Left cardiac atrium (tissue), 4 donors: ENCODE measurements around the gene THBS2. TPM values are rescaled to one million over a fixed set of nuclear protein-coding genes. Genes with fewer than 3 reads are reported as not detected.
"Not testable (repeated sequence)": the region's sequence is repeated elsewhere in the genome, so short reads cannot be mapped to it uniquely, and the experiment has no call there.

Experiments
- ATAC-seq, 2 donors: fragments of 200-7000 bp; cut with Tn5 transposase; one replicate each; pipeline ENCODE4 v1.9.1; 2020; ENCODE audit warnings: mild to moderate bottlenecking in 2 of 2, moderate library complexity in 2 of 2
- DNase-seq: peaks from one replicate; pipeline ENCODE4 v3.0.0-alpha.2; 2020
- intact Hi-C, 2 donors: fragments of 100-400 bp; cut with DNase I; formaldehyde crosslinking; loops; one replicate each; pipeline versions ENCODE4 v1.14.1 to v1.15.1; 2022 to 2023
- total RNA-seq, 2 donors: library from RNA; stranded (reverse); fragmentation: NEBNext Ultra II Directional; extraction: Animal tissue kit (Norgen Biotek cat#: 25700); gene quantifications; one replicate each; pipeline ENCODE4 v1.2.1, GENCODE V29; 2021
- donor health status: DM: no; HTN: yes; CAD: no.
- donor health status: DM: no; HTN: yes; CAD: no; lungs with severe emphysema.
- donor health status: DM: yes; HTN: yes; CAD: no.
- donor health status: Dilated cardiomyopathy.

The THBS2 gene
- total RNA-seq, 2 donors from 2014 or later = 22.7 to 74.8 TPM

DNA sequence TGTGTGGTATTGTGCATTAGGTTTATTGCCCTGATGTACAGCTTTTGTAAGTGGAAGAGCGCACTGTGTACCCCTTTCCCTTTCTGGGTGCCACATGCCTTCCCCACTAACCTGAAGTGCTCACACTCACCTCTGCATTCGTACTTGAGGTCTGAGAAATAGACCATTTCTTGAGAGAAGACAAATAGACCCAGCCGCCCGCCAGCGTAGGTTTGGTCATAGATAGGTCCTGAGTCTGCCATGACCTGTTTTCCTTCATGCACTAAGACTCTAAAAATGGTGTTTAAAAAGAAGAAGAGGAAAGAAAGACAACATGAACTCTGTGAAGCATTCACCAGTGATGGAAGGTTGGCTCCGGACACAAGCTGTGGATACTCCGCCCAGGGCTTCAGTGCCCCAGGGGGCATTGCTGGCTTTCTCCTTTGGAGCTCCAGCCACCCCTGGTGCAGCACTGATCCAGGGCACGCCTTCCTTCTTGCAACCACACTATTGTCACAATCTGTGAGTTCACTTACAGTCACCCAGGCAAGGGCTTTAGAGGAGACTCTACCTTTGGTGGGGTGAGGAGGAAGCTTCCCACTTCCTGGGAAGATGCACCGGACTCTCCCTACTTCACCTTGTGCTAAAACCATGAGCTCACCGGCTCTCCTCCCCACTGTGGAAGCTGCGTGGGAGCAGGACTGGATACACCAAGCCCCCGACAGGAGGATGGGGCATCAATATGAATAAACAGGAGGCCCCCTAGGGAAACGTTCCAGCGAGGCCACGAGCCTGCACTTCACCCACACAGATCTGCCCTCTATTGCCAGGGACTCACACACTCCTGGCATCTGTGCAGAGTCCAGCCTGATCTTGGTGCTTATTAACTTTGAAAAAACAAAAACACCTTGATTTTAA lies 33.3 kb downstream of the THBS2 start:
- intact Hi-C loops = no loop called here
- peak in 1 of 2 donors; percentile 54 for ATAC-seq
- no peak for DNase-seq

DNA sequence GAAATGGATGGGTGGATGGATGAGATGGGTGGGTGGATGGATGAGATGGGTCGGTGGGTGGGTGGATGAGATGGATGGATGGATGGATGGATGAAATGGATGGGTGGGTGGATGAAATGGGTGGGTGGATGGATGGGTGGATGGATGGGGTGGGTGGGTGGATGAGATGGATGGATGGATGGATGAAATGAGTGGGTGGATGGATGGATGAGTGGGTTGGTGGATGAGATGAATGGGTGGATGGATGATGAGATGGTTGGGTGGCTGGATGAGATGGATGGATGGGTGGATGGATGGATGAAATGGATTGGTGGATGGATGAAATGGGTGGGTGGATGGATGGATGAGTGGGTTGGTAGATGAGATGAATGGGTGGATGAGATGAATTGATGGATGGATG lies 35.7 kb downstream of the THBS2 start:
- ATAC-seq = no peak
- DNase-seq = no peak
- intact Hi-C loops = no loop called here

DNA sequence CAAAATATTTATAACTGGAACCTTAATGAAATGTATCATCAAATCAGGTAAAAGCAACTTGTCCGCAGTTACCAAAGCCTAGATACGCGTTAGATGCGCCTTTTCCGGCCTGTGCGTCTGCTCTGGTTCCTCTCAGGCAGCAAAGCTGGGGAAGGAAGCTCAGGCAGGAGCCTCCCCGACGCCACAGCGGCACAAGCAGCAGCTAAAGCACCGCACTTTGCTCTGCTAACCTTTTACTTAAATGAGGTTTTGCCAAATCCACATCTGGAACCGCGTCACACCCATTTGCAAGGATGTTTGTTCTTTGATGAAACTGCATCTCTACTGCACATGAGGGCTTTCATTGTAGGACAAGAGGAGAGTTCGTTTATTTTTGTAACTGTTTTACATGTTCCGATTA lies 36.8 kb downstream of the THBS2 start:
- ATAC-seq = no peak
- no peak for DNase-seq
- intact Hi-C loops = no loop called here

DNA sequence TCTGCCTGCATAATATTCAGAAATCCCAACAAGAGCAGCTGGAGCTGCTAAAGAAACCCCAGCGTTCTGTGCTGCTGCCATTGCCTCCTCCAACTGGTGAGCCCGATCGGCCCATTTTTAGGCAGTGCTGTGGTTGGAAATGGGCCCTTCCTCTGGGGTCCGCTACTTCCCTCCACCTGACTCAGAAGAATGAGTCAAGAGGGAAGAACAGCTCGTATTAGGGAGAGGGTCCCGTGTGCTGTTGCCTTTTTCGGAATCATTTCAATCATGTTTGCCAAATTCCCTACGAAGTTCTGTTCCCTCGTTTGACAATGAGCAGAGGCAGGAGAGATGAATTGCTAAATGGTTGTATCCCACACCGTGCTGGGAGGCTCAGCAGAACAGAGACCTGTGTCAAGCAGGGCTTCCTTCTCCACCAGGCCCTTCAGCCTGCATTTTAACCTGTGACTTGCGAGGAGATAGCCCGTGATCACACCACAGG lies 38.4 kb downstream of the THBS2 start:
- intact Hi-C loops = no loop called here
- no peak for DNase-seq
- peak in 1 of 2 donors; percentile 5 for ATAC-seq

DNA sequence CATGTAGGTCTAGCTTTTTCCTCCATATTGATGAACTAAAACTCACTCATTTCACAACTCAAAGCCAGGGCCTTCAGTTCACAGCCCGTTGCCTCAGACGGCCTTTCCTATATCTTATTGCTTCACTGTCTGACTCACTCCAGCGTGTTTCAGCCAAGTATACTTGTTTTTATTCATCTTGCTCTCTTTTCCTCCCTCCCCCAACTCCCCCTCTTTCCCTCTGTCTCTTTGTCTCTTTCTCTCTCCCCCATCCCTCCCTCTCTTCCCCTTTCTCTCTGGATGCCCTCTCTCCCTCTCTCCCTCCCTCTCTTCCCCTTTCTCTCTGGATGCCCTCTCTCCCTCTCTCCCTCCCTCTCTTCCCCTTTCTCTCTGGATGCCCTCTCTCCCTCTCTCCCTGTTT lies 38.9 kb downstream of the THBS2 start:
- DNase-seq, intact Hi-C loops: not testable (repeated sequence)
- peak; percentile 61 to 82 for ATAC-seq

DNA sequence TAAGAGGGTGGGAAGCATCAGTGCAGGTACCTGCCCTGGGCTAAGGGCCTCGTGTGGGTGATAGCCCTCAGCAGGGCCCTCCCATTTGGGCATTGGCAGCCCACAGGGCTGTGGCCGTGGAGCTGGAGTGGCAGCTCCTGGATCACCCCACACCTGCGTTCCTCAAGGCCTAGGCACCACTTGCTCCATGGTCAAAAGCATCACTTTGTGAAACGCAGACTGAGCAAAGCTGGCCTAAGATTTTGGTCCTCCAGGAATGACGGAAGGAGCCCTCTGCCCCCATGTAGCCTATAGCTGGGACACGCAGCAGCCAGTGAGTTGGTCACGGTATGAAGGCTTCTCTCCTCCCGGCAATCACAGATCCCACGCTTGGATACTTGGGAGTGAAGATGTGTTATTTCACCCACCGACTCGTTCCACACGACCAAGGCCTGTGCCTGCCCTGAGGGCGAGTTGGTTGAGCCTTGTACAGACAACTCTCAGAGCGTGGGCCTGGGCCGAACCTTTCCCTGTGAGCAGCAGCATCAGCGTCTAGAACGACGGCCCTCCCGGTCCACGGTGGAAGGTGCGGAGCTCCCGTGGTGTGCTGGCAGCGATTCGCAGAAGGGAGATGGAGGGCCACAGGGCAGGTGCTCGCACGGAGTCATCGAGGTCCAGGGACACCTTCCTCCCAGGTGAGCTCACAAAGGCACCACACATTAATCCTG lies 39.7 kb downstream of the THBS2 start:
- intact Hi-C loops = no loop called here
- ATAC-seq (peak in 1 of 2 donors; percentile 6), DNase-seq (no peak)

DNA sequence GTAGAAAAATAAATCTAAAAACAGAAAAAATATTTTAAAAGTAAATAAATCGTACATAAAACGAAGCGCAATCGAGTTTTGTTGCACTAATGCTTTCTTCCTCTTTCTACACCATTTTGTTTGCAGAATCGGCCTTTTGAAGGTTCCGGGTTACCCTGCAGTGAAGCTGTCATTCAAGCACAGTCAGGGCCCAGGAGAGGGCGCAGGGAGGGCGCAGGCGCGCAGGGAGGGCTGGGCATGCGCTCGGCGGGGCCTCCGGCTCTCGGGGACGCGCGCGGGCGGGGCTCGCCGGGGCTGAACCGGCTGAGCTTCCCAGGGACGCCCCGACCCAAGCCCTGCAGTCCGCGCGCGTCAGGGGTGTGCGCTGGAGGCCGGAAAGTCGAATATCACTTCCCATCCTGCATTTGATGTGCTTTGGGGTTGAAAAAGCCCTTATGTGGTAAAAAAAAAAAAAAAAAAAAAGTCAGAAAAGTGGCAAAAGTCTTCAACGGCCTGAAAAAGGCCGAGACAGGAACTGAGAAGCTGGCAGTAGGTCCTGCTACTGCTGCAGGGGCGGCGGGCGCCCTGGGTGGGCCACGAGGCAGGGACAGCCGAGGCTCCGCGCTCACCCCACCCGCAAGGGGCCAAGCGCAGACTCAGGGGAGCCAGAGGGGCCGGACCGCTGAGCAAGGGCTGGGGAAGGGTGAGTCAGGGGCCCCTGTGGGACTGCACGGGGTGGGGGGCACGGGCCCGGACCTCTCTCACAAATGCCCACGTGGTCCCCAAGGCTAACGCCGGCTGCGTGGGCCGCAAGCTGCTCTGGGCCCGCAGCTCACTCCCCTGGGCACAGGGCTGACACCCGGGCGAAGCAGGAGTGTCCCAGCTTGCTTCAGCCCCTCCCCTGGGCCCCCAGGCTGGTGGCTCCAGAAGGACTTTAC lies 40.5 kb downstream of the THBS2 start:
- DNase-seq = peak; percentile 94
- intact Hi-C loops = no loop called here
- peak; percentile 98 for ATAC-seq

DNA sequence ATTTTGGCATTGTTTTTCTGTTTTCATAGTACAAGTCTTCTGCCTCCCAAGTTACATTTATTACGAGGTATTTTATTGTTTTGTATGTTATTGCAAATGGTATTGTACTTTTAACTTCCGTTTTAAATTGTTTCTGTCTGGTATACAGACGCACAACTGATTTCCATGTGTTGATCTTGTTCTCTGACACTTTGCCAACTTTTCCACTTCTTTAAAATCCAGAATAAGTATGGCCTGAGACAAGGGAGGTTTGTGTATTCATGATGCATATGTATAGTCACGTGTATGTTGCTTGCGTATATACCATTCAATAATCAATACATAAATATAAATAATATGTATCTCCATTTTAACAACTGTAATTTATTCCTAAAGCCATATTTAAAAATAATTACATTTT lies 41.2 kb downstream of the THBS2 start:
- DNase-seq (no peak), ATAC-seq (no peak)
- intact Hi-C loops = no loop called here

DNA sequence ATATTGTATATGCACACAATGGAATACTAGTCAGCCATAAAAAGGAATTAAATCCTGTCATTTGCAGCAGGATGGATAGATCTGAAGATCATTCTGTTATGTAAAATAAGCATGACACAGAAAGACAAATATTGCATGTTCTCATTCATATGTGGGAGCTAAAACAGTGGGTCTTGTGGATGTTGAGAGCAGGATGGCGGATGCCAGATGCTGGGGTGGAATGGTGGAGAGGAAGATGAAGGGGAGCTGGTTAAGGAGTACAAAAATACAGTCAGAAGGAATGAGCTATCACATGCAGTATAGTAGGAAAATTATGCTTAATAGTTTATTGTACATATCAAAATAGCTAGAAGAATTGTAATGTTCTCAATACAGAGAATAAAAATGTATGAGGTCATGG lies 41.8 kb downstream of the THBS2 start:
- no peak for ATAC-seq
- no peak for DNase-seq
- intact Hi-C loops = no loop called here

DNA sequence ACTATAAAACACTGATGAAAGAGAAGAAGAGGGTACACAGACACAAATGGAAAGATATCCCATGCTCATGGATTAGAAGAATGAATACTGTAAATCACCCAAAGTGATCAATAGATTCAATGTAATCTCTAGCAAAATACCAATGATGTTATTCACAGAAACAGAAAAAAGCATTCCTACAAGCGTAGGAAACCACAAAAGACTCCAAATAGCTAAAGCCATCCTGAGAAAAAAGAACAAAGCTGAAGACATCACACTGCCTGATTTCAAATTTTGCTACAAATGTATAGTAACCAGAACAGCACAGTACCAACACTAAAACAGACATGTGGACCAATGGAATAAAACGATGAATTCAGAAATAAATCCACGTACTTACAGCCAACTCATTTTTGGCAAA lies 43.0 kb downstream of the THBS2 start:
- DNase-seq = no peak
- intact Hi-C loops = no loop called here
- ATAC-seq = no peak

DNA sequence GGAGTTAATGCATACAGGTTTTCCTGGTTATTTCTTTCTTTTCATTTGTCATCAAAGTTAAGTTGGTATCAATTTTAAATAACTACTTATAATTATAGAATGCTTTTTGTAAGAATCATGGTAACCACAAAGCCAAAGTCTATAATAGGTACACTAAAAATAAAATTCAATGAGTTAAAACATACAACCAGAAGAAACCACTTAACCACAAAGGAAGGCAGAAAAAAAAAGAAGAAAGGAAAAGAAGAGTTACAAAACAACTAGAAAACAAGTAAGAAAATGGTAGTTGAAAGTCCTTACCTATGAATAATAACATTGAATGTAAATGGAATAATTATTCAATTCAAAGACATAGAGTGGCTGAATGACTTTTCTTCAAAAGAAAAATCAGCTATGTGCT lies 45.6 kb downstream of the THBS2 start:
- ATAC-seq (no peak), DNase-seq (no peak)
- intact Hi-C loops = no loop called here

DNA sequence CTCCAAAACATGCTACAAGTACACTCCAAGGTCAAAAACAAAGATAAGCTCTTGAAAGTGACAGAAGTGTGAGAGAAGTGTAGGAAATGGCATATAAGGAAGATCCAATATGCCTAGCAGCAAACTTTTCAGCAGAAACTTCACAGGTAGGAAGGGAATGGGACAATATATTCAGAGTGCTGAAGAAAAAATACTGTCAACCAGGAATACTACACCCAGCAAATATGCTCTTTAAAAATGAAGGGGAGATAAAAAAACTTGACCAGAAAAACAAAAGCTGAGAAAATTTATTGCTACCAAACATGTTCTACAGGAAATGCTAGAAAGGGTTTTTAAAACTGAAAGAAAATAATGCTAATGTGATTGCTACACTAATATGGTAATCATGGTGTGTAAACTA lies 46.2 kb downstream of the THBS2 start:
- no peak for DNase-seq
- no peak for ATAC-seq
- intact Hi-C loops = no loop called here

DNA sequence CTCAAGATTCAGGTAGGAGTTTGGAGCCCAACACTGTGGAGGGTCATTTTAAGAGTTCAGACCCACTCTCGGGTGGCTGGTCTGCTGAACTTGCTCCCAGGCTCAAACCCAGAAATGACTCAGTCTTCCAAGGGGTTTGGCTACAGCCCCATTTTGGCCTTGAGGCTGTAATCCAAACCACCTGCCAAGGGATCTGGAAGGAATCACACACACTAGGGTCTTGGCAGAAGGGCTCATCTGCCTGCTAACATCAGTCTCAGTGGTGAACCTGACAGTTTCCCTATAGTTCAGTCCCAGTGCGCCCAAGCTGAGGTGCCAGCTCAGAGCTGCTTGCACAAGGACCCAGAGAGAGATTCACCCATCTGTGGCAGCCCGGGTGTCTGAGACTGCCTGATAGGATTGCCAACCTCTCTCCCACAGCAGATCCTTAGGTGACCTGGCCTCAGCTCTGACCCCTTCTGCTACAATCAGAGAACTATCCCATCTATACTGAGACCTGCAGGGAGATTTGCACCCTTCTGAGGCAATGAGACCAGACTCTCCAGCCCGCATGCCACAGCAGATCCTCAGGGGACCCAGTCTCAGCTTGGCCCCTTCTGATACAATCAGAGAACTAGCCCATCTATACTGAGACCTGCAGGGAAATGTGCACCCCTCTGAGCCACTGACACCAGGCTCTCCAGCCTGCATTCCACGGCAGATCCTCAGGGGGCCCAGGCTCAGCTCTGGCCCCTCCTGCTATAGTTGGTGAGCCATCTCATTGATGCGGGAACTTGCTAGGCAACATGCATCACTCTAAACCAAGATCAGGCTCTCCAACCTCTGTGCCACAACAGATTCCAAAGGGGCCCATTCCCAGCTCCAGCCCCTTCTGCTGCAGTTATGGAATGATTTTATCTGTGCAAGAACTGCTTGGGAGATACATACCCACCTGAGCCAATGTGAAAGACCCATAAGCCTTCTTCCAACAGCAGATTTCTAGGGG lies 48.2 kb downstream of the THBS2 start:
- intact Hi-C loops = no loop called here
- DNase-seq (no peak), ATAC-seq (peak; percentile 53 to 90)

DNA sequence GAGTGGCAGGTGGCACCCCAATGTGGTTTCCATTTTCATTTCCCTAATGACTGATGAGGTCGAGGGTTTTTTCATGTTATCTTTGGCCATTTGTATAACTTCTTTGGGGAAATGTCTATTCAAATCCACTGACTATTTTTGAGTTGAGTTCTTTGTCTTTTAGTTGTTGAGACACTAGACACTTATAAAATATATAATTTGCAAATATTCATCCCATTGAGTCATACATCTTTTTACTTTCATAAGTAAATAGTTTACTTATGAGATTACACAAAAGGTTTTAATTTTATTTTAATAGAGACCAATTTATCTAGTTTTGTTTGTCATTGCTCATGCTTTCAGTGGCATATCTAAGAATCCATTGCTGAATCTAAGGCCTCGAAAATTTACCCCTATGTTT lies 49.5 kb downstream of the THBS2 start:
- intact Hi-C loops = no loop called here
- ATAC-seq = no peak
- no peak for DNase-seq

DNA sequence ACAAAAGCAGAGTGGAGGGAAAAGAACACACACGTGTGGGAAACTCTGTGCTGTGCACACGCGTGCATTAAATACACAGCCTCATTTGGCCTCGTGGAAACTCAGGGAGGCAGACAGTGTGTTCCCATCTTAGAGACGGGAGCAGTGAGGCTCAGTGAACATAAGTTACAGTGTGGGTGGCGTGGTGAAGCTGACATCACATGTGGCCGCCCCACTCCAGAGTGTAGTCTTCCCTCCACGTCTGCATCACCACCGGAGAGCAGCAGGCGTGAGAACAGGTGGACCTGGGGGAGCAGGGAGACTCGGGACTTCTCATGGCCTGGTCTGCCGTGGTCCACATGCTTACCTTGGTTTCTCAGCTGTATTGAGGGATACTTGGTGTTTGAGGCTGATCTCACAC lies 51.7 kb downstream of the THBS2 start:
- no peak for ATAC-seq

DNA sequence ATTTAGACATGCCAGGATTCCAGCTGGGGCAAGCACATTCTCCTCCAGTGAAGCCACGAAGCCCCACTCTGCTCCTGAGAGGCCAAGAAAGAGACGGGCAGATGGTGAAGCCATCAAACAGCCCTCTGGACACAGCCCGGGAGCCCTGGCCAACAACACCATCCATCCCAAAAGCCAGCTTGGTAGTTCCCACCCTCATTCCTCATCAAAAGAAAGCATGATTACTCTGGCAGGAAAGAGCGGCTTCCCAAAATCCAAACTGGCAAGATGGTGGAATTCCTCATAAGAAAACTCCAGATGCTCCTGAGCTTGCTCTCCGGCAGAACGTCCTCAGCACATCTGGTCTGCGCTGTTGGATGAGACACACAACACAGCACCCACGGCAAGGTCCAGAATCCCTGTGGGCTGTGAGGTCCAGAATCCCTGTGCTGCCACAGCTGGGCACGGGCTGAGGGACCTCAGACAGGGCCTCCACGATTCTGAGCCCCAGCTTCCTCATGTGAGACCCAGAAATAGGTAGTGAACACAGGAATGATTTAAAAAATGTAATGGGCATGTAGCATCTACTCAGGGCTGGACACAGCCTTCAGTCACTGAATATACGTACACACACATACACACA lies 52.6 kb downstream of the THBS2 start:
- ATAC-seq (no peak), DNase-seq (no peak)
- intact Hi-C loops = no loop called here

More for the DNA sequence above, 51.7 kb downstream of the THBS2 start:
- no peak for DNase-seq
- intact Hi-C loops = no loop called here

DNA sequence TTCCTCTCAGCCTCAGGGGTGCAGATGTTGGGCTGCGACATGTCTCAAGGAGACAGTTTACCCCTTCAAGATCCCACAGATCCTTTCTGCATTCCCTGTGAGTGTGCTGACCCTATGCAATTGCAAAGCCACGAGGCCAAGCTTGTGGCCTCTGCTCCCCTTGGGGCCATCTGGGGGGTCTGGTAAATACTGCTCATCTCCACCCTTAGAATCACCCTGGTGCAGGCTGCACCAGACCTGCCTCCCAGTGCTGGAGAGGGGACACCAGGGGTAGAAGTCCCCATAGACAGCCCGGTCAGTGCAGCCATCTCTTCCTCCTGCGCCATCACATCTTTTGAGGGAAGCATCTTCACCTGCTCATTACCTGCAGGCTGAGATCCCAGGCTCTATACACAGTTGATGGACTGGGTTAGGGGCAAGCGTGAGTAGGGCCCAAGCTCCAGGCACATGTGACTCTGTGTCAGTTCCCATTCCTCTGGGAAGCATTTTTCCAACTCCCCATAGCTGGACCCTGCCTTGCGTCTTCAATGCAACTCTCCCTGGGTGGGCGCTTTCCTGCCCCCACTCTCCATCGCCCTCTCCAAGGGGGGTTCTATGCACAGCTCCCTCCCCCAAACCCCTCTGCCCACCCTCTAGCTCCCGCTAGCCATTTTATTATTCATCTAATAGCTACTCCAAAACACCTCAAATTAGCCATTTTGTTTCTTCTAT lies 53.9 kb downstream of the THBS2 start:
- no peak for DNase-seq
- intact Hi-C loops = no loop called here
- ATAC-seq = no peak
